OCI-LY7 (cell line): Measurements from ENCODE around the gene MYOZ1. TPM values are rescaled to one million over a fixed set of nuclear protein-coding genes. Genes with fewer than 3 reads are reported as not detected.

Experiments used
- BruUV-seq: library from RNA; stranded (reverse); fragments of 400-500 nt; replicated peaks from 2 replicates; lab custom pipeline; 2021; lab: Mats Ljungman, UMichigan
- CTCF ChIA-PET: fragments of 300-600 bp; sonication (Branson Sonifier 250); formaldehyde crosslinking; loops from one replicate; lab custom pipeline; 2022; ENCODE audit warnings: antibody characterized with exemption; ENCODE audit not compliant: unreplicated experiment; lab: Charles Lee
- POLR2A ChIA-PET: fragments of 300-600 bp; sonication (Branson Sonifier 250); formaldehyde crosslinking; loops from one replicate; lab custom pipeline; 2022; ENCODE audit warnings: antibody characterized with exemption; lab: Charles Lee
- DNase-seq: peaks from one replicate; pipeline ENCODE4 v3.0.0-alpha.2; 2015; ENCODE audit warnings: low spot score
- H2AFZ ChIP-seq: fragments of 200-600 bp; sonication (generic), shearing (Covaris generic); 2 replicates; pipeline ENCODE4 v1.6.1; 2014; ENCODE audit warnings: mild to moderate bottlenecking, antibody characterized with exemption, low read length, moderate library complexity
- H3K27ac ChIP-seq: fragments of 200-600 bp; sonication (generic); 2 replicates; pipeline ENCODE4 v1.5.1; 2014; ENCODE audit warnings: mixed run types, low read depth, mild to moderate bottlenecking, moderate library complexity, low read length, inconsistent platforms; ENCODE audit not compliant: poor library complexity, severe bottlenecking
- H3K36me3 ChIP-seq: fragments of 200-600 bp; sonication (generic); 2 replicates; pipeline ENCODE4 v1.6.1; 2014; ENCODE audit warnings: mild to moderate bottlenecking, antibody characterized with exemption, low read length, moderate library complexity, mixed read lengths; ENCODE audit not compliant: insufficient read depth
- H3K4me1 ChIP-seq: fragments of 200-600 bp; sonication (generic); 2 replicates; pipeline ENCODE4 v1.5.1; 2014; ENCODE audit warnings: mild to moderate bottlenecking, low read length; ENCODE audit not compliant: insufficient read depth, poor library complexity, severe bottlenecking
- H3K4me2 ChIP-seq: fragments of 200-600 bp; sonication (generic); 2 replicates; pipeline ENCODE4 v1.6.1; 2014; ENCODE audit warnings: mild to moderate bottlenecking, low read length
- H3K4me3 ChIP-seq: fragments of 200-600 bp; sonication (generic); 2 replicates; pipeline ENCODE4 v1.5.1; 2014; ENCODE audit warnings: mild to moderate bottlenecking, low read depth, low read length; ENCODE audit not compliant: poor library complexity, severe bottlenecking
- H3K79me2 ChIP-seq: fragments of 200-600 bp; sonication (generic); 2 replicates; pipeline ENCODE4 v1.6.1; 2016; ENCODE audit warnings: low read depth, mild to moderate bottlenecking, low read length, moderate library complexity, mixed read lengths; ENCODE audit not compliant: insufficient read depth
- H3K9me2 ChIP-seq: fragments of 200-600 bp; sonication (generic); 2 replicates; pipeline ENCODE4 v1.6.1; 2016; ENCODE audit warnings: mild to moderate bottlenecking, low read length, mixed read lengths; ENCODE audit not compliant: insufficient read depth
- H3K9me3 ChIP-seq: fragments of 200-600 bp; sonication (generic); 2 replicates; pipeline ENCODE4 v1.6.1; 2014; ENCODE audit warnings: mild to moderate bottlenecking, mixed run types, low read length, mixed read lengths
- H4K20me1 ChIP-seq: fragments of 200-600 bp; sonication (generic); 2 replicates; pipeline ENCODE4 v1.6.1; 2014; ENCODE audit warnings: mild to moderate bottlenecking, antibody characterized with exemption, low read length, moderate library complexity, mixed read lengths; ENCODE audit not compliant: insufficient read depth
- CTCF ChIP-seq: fragments of 200-600 bp; sonication (generic); conservative IDR thresholded peaks from 2 replicates; pipeline ENCODE4 v1.5.1; 2014; ENCODE audit warnings: mild to moderate bottlenecking, antibody characterized with exemption, low read length, moderate library complexity, mixed read lengths
- EZH2phosphoT487 ChIP-seq: fragments of 200-600 bp; sonication (generic); IDR thresholded peaks from 2 replicates; pipeline ENCODE4 v1.6.1; 2018; ENCODE audit warnings: low read depth, borderline replicate concordance, mild to moderate bottlenecking, mixed run types, antibody characterized with exemption, low read length, moderate library complexity, mixed read lengths
- intact Hi-C: fragments of 100-400 bp; cut with micrococcal nuclease; formaldehyde crosslinking; loops from one replicate; pipeline ENCODE4 v1.10.0; 2022; ENCODE audit not compliant: unreplicated experiment
- total RNA-seq, 2 experiments: library from RNA; depleted of rRNA in 1 of 2; stranded (reverse); fragments of >200 nt in 1 of 2; shearing (Covaris generic) in 1 of 2; gene quantifications; 2 replicates each; pipeline ENCODE4 v1.2.3, GENCODE V29; 2014 to 2022

Gene MYOZ1
- total RNA-seq, 2 experiments from 2014 or later: not detected

- H3K27ac ChIP-seq: peak overlapping the region; percentile 28
- H3K4me1 ChIP-seq: peaks cover 17% of the 10 kb centered on the region
- H3K4me2 ChIP-seq: peak overlapping the region; percentile 91
- intact Hi-C loops: loop anchor here (1.0 to 2.0 kb wide), 2 partner anchors 379 to 529 kb away; partner anchors contain the start of genes DNAJC9 and P4HA1
- no peaks in the 10 kb centered on the region for H3K36me3 ChIP-seq
- no peaks in the 10 kb centered on the region for H3K9me3 ChIP-seq
- BruUV-seq: TSS peak; percentile 95
- H3K79me2 ChIP-seq: peaks cover 15% of the 10 kb centered on the region; the same call in 1 of the 2 replicates
- peak overlapping the region; percentile 66 for H2AFZ ChIP-seq
- peak; percentile 98 for DNase-seq
- no peaks in the 10 kb centered on the region for H4K20me1 ChIP-seq
- no peak for TF ChIP-seq EZH2phosphoT487
- TF ChIP-seq CTCF: no peak
- ChIA-PET CTCF (interaction anchor here (0.6 to 1.0 kb wide), 2 partner anchors 113 to 201 kb away, joined by 3 read pairs; no protein-coding TSS in a partner anchor), POLR2A (interaction anchor here (0.6 to 1.3 kb wide), 6 partner anchors 9 to 1547 kb away, joined by 3 to 8 read pairs (median 4); no protein-coding TSS in a partner anchor)
- H3K9me2 ChIP-seq: no peaks in the 10 kb centered on the region
- peak overlapping the region; percentile 76 for H3K4me3 ChIP-seq
Measured at GRCh38 chr10:73625884-73626752, 15.2 kb downstream of the MYOZ1 start.

- Histone ChIP-seq H2AFZ (peak overlapping the region; percentile 66), H3K4me2 (peak overlapping the region; percentile 84), H3K27ac (peak overlapping the region; percentile 32), H3K36me3 (no peaks in the 10 kb centered on the region), H3K79me2 (peaks cover 15% of the 10 kb centered on the region; the same call in 1 of the 2 replicates), H3K4me3 (peak overlapping the region; percentile 76), H4K20me1 (no peaks in the 10 kb centered on the region), H3K9me2 (no peaks in the 10 kb centered on the region), H3K4me1 (peaks cover 17% of the 10 kb centered on the region), H3K9me3 (no peaks in the 10 kb centered on the region)
- TF ChIP-seq EZH2phosphoT487 (no peak), CTCF (no peak; the same call in 1 of the 2 replicates)
- no TSS peak for BruUV-seq
- POLR2A ChIA-PET: interaction anchor here (0.6 to 1.3 kb wide), 8 partner anchors 10 to 1546 kb away, joined by 3 to 9 read pairs (median 4); partner anchors contain the start of gene DNAJC9
- DNase-seq: peak; percentile 41
- CTCF ChIA-PET: interaction anchor here (0.6 to 1.0 kb wide), 2 partner anchors 113 to 200 kb away, joined by 3 read pairs; no protein-coding TSS in a partner anchor
- intact Hi-C loops: no loop called here
Measured at GRCh38 chr10:73625004-73625883, 16.0 kb downstream of the MYOZ1 start.
